Endothelial cell (in vitro differentiated cells): ENCODE data around the gene ADAMTS2. TPM values are rescaled to one million over a fixed set of nuclear protein-coding genes. Genes with fewer than 3 reads are reported as not detected.

Experiments
- DNase-seq: peaks from one replicate; pipeline ENCODE4 v3.0.0; 2021; ENCODE audit warnings: low spot score
- H3K27ac Mint-ChIP-seq: one replicate; pipeline ENCODE4 v1.8.0; 2021; ENCODE audit warnings: mixed read lengths, inconsistent platforms; ENCODE audit not compliant: unreplicated experiment
- H3K27me3 Mint-ChIP-seq: one replicate; pipeline ENCODE4 v1.8.0; 2021; ENCODE audit warnings: mild to moderate bottlenecking, moderate library complexity, mixed read lengths, inconsistent platforms; ENCODE audit not compliant: unreplicated experiment
- H3K36me3 Mint-ChIP-seq: one replicate; pipeline ENCODE4 v1.8.0; 2021; ENCODE audit warnings: mild to moderate bottlenecking, low read depth, mixed read lengths, inconsistent platforms; ENCODE audit not compliant: unreplicated experiment
- H3K4me1 Mint-ChIP-seq: one replicate; pipeline ENCODE4 v1.8.0; 2021; ENCODE audit warnings: mild to moderate bottlenecking, mixed read lengths, inconsistent platforms; ENCODE audit not compliant: unreplicated experiment
- H3K4me3 Mint-ChIP-seq: one replicate; pipeline ENCODE4 v1.8.0; 2021; ENCODE audit warnings: mild to moderate bottlenecking, mixed read lengths, inconsistent platforms; ENCODE audit not compliant: unreplicated experiment
- H3K9me3 Mint-ChIP-seq: one replicate; pipeline ENCODE4 v1.8.0; 2021; ENCODE audit warnings: mixed read lengths, inconsistent platforms; ENCODE audit not compliant: unreplicated experiment
- CTCF ChIP-seq: fragments of 200-600 bp; sonication (generic); IDR thresholded peaks from one replicate; pipeline ENCODE4 v1.5.0; 2021; ENCODE audit warnings: antibody characterized with exemption; ENCODE audit not compliant: unreplicated experiment
- total RNA-seq: library from RNA; stranded (reverse); fragmentation: NEBNext Ultra II Directional; extraction: Animal tissue kit (Norgen Biotek cat#: 25700); gene quantifications from one replicate; pipeline ENCODE4 v1.2.1, GENCODE V29; 2021; ENCODE audit not compliant: unreplicated experiment

The ADAMTS2 gene
- total RNA-seq, 1 donor from 2014 or later, result 1.5 TPM

- H3K36me3 Mint-ChIP-seq, result peaks cover 5% of the 10 kb centered on the region
- H3K27ac Mint-ChIP-seq, result no peak overlapping the region
- no peaks in the 10 kb centered on the region for H3K4me1 Mint-ChIP-seq
- peaks cover 38% of the 10 kb centered on the region for H3K9me3 Mint-ChIP-seq
- no peak for DNase-seq
- TF ChIP-seq CTCF, result no peak
- H3K4me3 Mint-ChIP-seq, result no peak overlapping the region
- H3K27me3 Mint-ChIP-seq, result peaks cover 1% of the 10 kb centered on the region
Measured at GRCh38 chr5:179089502-179089901, 255.8 kb downstream of the ADAMTS2 start.

- H3K27me3 Mint-ChIP-seq, result no peaks in the 10 kb centered on the region
- H3K4me1 Mint-ChIP-seq, result no peaks in the 10 kb centered on the region
- DNase-seq, result no peak
- peaks cover 51% of the 10 kb centered on the region for H3K9me3 Mint-ChIP-seq
- H3K36me3 Mint-ChIP-seq, result peaks cover 73% of the 10 kb centered on the region
- no peak overlapping the region for H3K27ac Mint-ChIP-seq
- TF ChIP-seq CTCF, result no peak
- H3K4me3 Mint-ChIP-seq, result peak overlapping the region; percentile 65
Measured at GRCh38 chr5:179080724-179081123, 264.5 kb downstream of the ADAMTS2 start.

- Mint-ChIP-seq H3K27me3 (no peaks in the 10 kb centered on the region), H3K4me1 (no peaks in the 10 kb centered on the region), H3K27ac (no peak overlapping the region), H3K9me3 (peaks cover 53% of the 10 kb centered on the region), H3K36me3 (peaks cover 77% of the 10 kb centered on the region), H3K4me3 (peak overlapping the region; percentile 81)
- TF ChIP-seq CTCF, result no peak
- DNase-seq, result no peak
Measured at GRCh38 chr5:179079165-179079987, 265.9 kb downstream of the ADAMTS2 start.

GRCh38 chr5:179065703-179066102 is 279.6 kb downstream of the ADAMTS2 start:
- DNase-seq, result no peak
- no peaks in the 10 kb centered on the region for H3K4me1 Mint-ChIP-seq
- H3K4me3 Mint-ChIP-seq, result peak overlapping the region; percentile 54
- H3K27me3 Mint-ChIP-seq, result peaks cover 2% of the 10 kb centered on the region
- TF ChIP-seq CTCF, result no peak
- H3K27ac Mint-ChIP-seq, result no peak overlapping the region
- H3K9me3 Mint-ChIP-seq, result peaks cover 39% of the 10 kb centered on the region
- peaks cover 75% of the 10 kb centered on the region for H3K36me3 Mint-ChIP-seq

- Mint-ChIP-seq H3K9me3 (peaks cover 24% of the 10 kb centered on the region), H3K27ac (no peak overlapping the region), H3K4me1 (no peaks in the 10 kb centered on the region), H3K4me3 (peak overlapping the region; percentile 79), H3K36me3 (peaks cover 53% of the 10 kb centered on the region), H3K27me3 (peaks cover 4% of the 10 kb centered on the region)
- no peak for DNase-seq
- TF ChIP-seq CTCF, result no peak
Measured at GRCh38 chr5:179061025-179061424, 284.2 kb downstream of the ADAMTS2 start.
